ENCODE measurements around the gene HMGN3.

DNA sequence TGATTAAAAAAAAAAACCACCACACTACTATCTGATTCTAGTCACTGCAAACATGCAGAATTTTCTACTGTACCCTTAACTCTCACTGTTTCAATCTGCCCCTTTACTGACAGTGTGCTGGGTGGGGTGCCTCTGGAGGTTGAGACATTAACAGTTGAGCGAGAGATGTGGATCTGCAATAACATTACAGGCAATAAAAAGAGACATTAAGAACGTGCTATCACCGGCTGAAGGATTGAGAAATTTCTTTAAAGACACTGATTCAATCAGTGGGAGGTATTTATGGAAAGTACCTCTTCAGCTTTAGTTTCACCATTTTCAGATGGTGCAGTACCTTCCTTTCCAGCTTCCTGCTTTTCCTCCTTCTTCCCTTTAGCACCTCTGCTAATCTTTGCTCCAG lies 32.5 kb downstream of the HMGN3 start:
- no peak for TF ChIP-seq EZH2 (IDR thresholded peaks at IDR 0.05; ENCODE audit: low read length, missing control alignments)
- TF ChIP-seq, protein P1, sequence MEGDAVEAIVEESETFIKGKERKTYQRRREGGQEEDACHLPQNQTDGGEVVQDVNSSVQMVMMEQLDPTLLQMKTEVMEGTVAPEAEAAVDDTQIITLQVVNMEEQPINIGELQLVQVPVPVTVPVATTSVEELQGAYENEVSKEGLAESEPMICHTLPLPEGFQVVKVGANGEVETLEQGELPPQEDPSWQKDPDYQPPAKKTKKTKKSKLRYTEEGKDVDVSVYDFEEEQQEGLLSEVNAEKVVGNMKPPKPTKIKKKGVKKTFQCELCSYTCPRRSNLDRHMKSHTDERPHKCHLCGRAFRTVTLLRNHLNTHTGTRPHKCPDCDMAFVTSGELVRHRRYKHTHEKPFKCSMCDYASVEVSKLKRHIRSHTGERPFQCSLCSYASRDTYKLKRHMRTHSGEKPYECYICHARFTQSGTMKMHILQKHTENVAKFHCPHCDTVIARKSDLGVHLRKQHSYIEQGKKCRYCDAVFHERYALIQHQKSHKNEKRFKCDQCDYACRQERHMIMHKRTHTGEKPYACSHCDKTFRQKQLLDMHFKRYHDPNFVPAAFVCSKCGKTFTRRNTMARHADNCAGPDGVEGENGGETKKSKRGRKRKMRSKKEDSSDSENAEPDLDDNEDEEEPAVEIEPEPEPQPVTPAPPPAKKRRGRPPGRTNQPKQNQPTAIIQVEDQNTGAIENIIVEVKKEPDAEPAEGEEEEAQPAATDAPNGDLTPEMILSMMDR (conservative IDR thresholded peaks at IDR 0.05 in 1 of 2, IDR thresholded peaks at IDR 0.05 in 1 of 2; ENCODE audit: low read depth in 1 of 2, low read length in 2 of 2) = no peak
